Testis (tissue), 2 donors: ENCODE measurements around the gene SYPL1.

ENCODE experiments used
- CTCF ChIP-seq, 3 experiments: fragments of 450-650 bp in 2 of 3; fragments of 200-600 bp in 1 of 3; sonication (generic) in 1 of 3; IDR thresholded peaks; one replicate each; pipeline ENCODE4 v1.5.1; 2016 to 2019; ENCODE audit warnings: antibody characterized with exemption in 3 of 3, mild to moderate bottlenecking in 2 of 3, moderate library complexity in 1 of 3
- POLR2A ChIP-seq: fragments of 450-650 bp; IDR thresholded peaks from one replicate; pipeline ENCODE4 v1.6.1; 2017; ENCODE audit warnings: antibody characterized with exemption, mild to moderate bottlenecking, moderate library complexity

- TF ChIP-seq CTCF (IDR thresholded peaks at IDR 0.05) (no peak), POLR2A (no peak)
These were observed 36.2 kb downstream of the SYPL1 start for GRCh38 chr7:106075937-106076336.
